Measurements from ENCODE around the gene LCE6A.

The LCE6A gene

GRCh38 chr1:152866321-152866720 lies 23.7 kb downstream of the LCE6A start:
- Histone ChIP-seq H3K36me3 (no peaks in the 10 kb centered on the region), H3K4me1 (no peaks in the 10 kb centered on the region), H3K27me3 (no peaks in the 10 kb centered on the region), H3K9me3 (no peaks in the 10 kb centered on the region), H3K4me3 (ENCODE audit: low read depth, low read length) (no peak overlapping the region)
- TF ChIP-seq CTCF (IDR thresholded peaks at IDR 0.05; ENCODE audit: low read depth, low read length): no peak
- DNase-seq: no peak

GRCh38 chr1:152869808-152870419 lies 27.3 kb downstream of the LCE6A start:
- Histone ChIP-seq H3K4me3 (ENCODE audit: low read depth, low read length) (no peak overlapping the region), H3K27me3 (no peaks in the 10 kb centered on the region), H3K36me3 (no peaks in the 10 kb centered on the region), H3K4me1 (no peaks in the 10 kb centered on the region), H3K9me3 (no peaks in the 10 kb centered on the region)
- DNase-seq: peak; percentile 69
- TF ChIP-seq CTCF (IDR thresholded peaks at IDR 0.05; ENCODE audit: low read depth, low read length): peak; percentile 87

GRCh38 chr1:152870831-152871730 lies 28.4 kb downstream of the LCE6A start:
- Histone ChIP-seq H3K9me3 (no peaks in the 10 kb centered on the region), H3K4me1 (no peaks in the 10 kb centered on the region), H3K27me3 (no peaks in the 10 kb centered on the region), H3K36me3 (no peaks in the 10 kb centered on the region), H3K4me3 (ENCODE audit: low read depth, low read length) (no peak overlapping the region)
- peak; percentile 19 for DNase-seq
- peak; percentile 46 for TF ChIP-seq CTCF (IDR thresholded peaks at IDR 0.05; ENCODE audit: low read depth, low read length)

GRCh38 chr1:152871731-152872126 lies 29.1 kb downstream of the LCE6A start:
- no peaks in the 10 kb centered on the region for H3K27me3 ChIP-seq
- no peaks in the 10 kb centered on the region for H3K9me3 ChIP-seq

GRCh38 chr1:152873495-152873894 lies 30.8 kb downstream of the LCE6A start:
- no peak for TF ChIP-seq CTCF (IDR thresholded peaks at IDR 0.05; ENCODE audit: low read depth, low read length)
- no peak for DNase-seq
- no peaks in the 10 kb centered on the region for H3K9me3 ChIP-seq
- no peak overlapping the region for H3K4me3 ChIP-seq (ENCODE audit: low read depth, low read length)
- H3K27me3 ChIP-seq: no peaks in the 10 kb centered on the region
- no peaks in the 10 kb centered on the region for H3K4me1 ChIP-seq
- H3K36me3 ChIP-seq: no peaks in the 10 kb centered on the region

More at GRCh38 chr1:152871731-152872126, 29.1 kb downstream of the LCE6A start:
- H3K4me3 ChIP-seq (ENCODE audit: low read depth, low read length): no peak overlapping the region
- DNase-seq: no peak
- no peaks in the 10 kb centered on the region for H3K4me1 ChIP-seq
- no peak for TF ChIP-seq CTCF (IDR thresholded peaks at IDR 0.05; ENCODE audit: low read depth, low read length)
- H3K36me3 ChIP-seq: no peaks in the 10 kb centered on the region

GRCh38 chr1:152876827-152877226 lies 34.2 kb downstream of the LCE6A start:
- no peak overlapping the region for H3K4me3 ChIP-seq (ENCODE audit: low read depth, low read length)
- no peaks in the 10 kb centered on the region for H3K36me3 ChIP-seq
- no peak for TF ChIP-seq CTCF (IDR thresholded peaks at IDR 0.05; ENCODE audit: low read depth, low read length)
- H3K4me1 ChIP-seq: no peaks in the 10 kb centered on the region
- H3K27me3 ChIP-seq: no peaks in the 10 kb centered on the region
- DNase-seq: no peak
- H3K9me3 ChIP-seq: no peaks in the 10 kb centered on the region

Data from BE2C (cell line).